Fibroblast of peridontal ligament (primary cell): ENCODE results near the gene APOBEC3H.
"Not testable (repeated sequence)": the region's sequence is repeated elsewhere in the genome, so short reads cannot be mapped to it uniquely, and the experiment has no call there.

Source experiments
- DNase-seq: peaks from one replicate; pipeline ENCODE4 v3.0.0-alpha.2; 2010; ENCODE audit errors: extremely low read depth

APOBEC3H gene

GRCh38 chr22:39097098-39098020 lies at the start of gene APOBEC3H:
TSS of gene APOBEC3H (plus strand) at chr22:39097244. CDS start at chr22:39100279, 3,035 bp downstream.
- no peak for DNase-seq

GRCh38 chr22:39049486-39049885 lies 47.6 kb upstream of the APOBEC3H start:
- not testable (repeated sequence) for DNase-seq

GRCh38 chr22:39051844-39052495 lies 45.1 kb upstream of the APOBEC3H start:
- not testable (repeated sequence) for DNase-seq

GRCh38 chr22:39055658-39056057 lies 41.4 kb upstream of the APOBEC3H start:
- no peak for DNase-seq

- DNase-seq = not testable (repeated sequence)
Observed at GRCh38 chr22:39061290-39061689, 35.8 kb upstream of the APOBEC3H start.

GRCh38 chr22:39061951-39062350 lies 35.1 kb upstream of the APOBEC3H start:
- DNase-seq = not testable (repeated sequence)

- not testable (repeated sequence) for DNase-seq
Observed at GRCh38 chr22:39063904-39064303, 33.1 kb upstream of the APOBEC3H start.

GRCh38 chr22:39066442-39067276 lies 30.4 kb upstream of the APOBEC3H start:
- not testable (repeated sequence) for DNase-seq

- DNase-seq = no peak
Observed at GRCh38 chr22:39068033-39068785, 28.8 kb upstream of the APOBEC3H start.

- DNase-seq = no peak
Observed at GRCh38 chr22:39070186-39070585, 26.9 kb upstream of the APOBEC3H start.

GRCh38 chr22:39072581-39072981 lies 24.5 kb upstream of the APOBEC3H start:
- DNase-seq = not testable (repeated sequence)

- no peak for DNase-seq
Observed at GRCh38 chr22:39073981-39074380, 23.1 kb upstream of the APOBEC3H start.

GRCh38 chr22:39076155-39077025 lies 20.7 kb upstream of the APOBEC3H start:
- not testable (repeated sequence) for DNase-seq

GRCh38 chr22:39077026-39077840 lies 19.8 kb upstream of the APOBEC3H start, which contains the start of gene APOBEC3G:
TSS of gene APOBEC3G (plus strand) at chr22:39077275. CDS start at chr22:39077362, 87 bp downstream.
- peak; percentile 62 for DNase-seq

- not testable (repeated sequence) for DNase-seq
Observed at GRCh38 chr22:39077912-39078311, 19.1 kb upstream of the APOBEC3H start.

- DNase-seq = no peak
Observed at GRCh38 chr22:39078329-39078728, 18.7 kb upstream of the APOBEC3H start.

GRCh38 chr22:39079054-39079637 lies 17.9 kb upstream of the APOBEC3H start:
- DNase-seq = not testable (repeated sequence)

- DNase-seq = no peak
Observed at GRCh38 chr22:39080052-39080762, 16.8 kb upstream of the APOBEC3H start.
